Measurements from ENCODE around the gene IRX1.

Gene IRX1

DNA sequence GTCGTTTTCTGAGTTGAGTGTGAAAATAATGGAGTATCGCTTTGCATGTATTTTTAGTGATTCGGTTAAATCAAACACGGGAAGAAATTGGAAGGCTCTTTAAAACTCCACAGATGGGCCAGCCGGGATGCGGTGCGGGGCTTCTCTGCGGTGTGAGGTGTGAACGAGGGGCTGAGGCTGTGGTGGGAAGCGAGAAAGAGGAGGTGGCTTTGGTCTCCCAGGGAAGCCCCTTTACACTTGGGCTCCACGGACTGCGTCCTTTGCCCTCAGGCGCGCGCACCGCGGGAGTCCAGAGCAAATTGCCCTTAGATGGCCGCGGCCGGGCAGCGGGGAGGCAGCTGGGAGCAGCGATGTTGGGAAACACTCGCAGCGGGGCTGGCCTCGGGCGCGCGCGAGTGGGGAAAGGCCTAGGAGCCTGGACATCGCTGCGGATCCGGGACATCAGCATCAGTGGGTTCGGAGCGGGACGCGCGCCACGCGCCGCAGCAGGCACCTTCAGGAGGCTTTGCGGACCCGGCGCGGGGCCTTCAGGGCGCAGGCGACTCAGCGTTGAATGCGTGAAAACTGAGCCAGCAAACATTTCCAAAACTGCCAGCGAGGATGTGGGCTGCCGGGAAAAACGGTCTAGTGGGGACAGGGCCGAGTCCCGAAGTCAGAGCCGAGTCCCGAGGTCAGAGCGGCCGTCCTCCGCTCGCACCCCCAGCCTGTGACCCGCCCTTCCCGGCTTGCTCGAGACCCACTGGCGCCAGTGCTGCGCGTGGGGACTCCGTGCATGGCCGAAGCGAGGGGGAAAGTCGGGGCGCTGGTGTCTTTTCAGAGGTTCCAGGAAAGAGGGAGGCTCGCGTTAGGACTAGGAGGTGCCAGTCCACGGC, 6.5 kb downstream of the IRX1 start:
- H3K9me3 ChIP-seq (ENCODE audit: insufficient read depth, low read depth, low read length), result no peaks in the 10 kb centered on the region
- no peak overlapping the region for H3K27ac ChIP-seq (ENCODE audit: low read length)
- H3K9ac ChIP-seq (ENCODE audit: low read depth, low read length), result no peak overlapping the region
- H3K27me3 ChIP-seq (ENCODE audit: insufficient read depth, low read length), result peaks cover 100% of the 10 kb centered on the region
- peak overlapping the region; percentile 45; the same call in 1 of the 2 replicates for H3K4me3 ChIP-seq (ENCODE audit: low read length)
- H3K4me1 ChIP-seq (ENCODE audit: insufficient read depth, low read length), result peaks cover 9% of the 10 kb centered on the region; the same call in 1 of the 2 replicates
- no peaks in the 10 kb centered on the region for H3K36me3 ChIP-seq (ENCODE audit: insufficient read depth, low read depth, low read length)

DNA sequence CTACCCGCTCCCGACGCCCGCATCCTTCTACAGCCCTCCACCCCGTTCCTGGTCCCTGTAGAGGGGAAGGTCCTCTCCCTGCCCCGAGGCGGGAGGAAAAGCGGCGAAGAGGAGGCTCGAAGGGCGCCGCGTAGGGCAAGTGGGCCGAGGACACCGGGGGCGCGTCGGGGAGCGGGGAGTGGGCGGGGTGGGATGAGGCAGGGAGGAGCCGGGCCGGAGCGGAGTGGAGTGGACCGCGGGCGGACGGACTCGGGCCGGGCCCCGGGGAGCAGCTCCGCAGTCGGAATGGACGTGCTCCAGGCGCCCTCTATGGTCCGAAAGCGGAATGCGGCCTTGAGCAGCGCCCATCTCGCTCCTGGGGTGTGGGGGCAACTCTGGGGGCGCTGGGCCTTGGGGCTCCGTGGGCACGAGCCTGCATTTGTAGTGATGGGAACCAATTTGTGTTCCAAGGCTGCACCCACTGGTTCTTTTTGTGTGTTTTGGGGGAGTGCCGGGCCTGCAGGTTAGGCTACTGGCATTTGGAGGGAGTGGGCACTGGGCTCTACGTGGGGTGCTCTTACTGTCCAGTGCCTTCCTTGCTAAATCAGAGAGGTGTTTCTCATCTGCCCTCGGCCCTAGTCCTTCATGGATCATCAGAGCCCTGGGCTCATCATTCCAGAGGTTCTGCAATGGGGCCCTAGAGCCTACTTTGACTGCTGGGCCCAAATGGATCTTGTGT, 7.3 kb downstream of the IRX1 start:
- H3K4me3 ChIP-seq (ENCODE audit: low read length), result peak overlapping the region; percentile 45; the same call in 1 of the 2 replicates
- H3K9ac ChIP-seq (ENCODE audit: low read depth, low read length), result no peak overlapping the region
- no peaks in the 10 kb centered on the region for H3K36me3 ChIP-seq (ENCODE audit: insufficient read depth, low read depth, low read length)
- no peak overlapping the region for H3K27ac ChIP-seq (ENCODE audit: low read length)
- H3K4me1 ChIP-seq (ENCODE audit: insufficient read depth, low read length), result peaks cover 9% of the 10 kb centered on the region; the same call in 1 of the 2 replicates
- peaks cover 100% of the 10 kb centered on the region for H3K27me3 ChIP-seq (ENCODE audit: insufficient read depth, low read length)
- H3K9me3 ChIP-seq (ENCODE audit: insufficient read depth, low read depth, low read length), result no peaks in the 10 kb centered on the region

- no peak overlapping the region for H3K9ac ChIP-seq (ENCODE audit: low read depth, low read length)
- H3K4me1 ChIP-seq (ENCODE audit: insufficient read depth, low read length), result peaks cover 3% of the 10 kb centered on the region; the same call in 1 of the 2 replicates
- peaks cover 91% of the 10 kb centered on the region for H3K27me3 ChIP-seq (ENCODE audit: insufficient read depth, low read length)
- no peak overlapping the region for H3K27ac ChIP-seq (ENCODE audit: low read length)
- no peaks in the 10 kb centered on the region for H3K9me3 ChIP-seq (ENCODE audit: insufficient read depth, low read depth, low read length)
- no peaks in the 10 kb centered on the region for H3K36me3 ChIP-seq (ENCODE audit: insufficient read depth, low read depth, low read length)
- no peak overlapping the region for H3K4me3 ChIP-seq (ENCODE audit: low read length)
Measured at GRCh38 chr5:3604501-3604900, 8.9 kb downstream of the IRX1 start.

GRCh38 chr5:3605298-3606010, 9.8 kb downstream of the IRX1 start:
- no peak overlapping the region for H3K27ac ChIP-seq (ENCODE audit: low read length)
- H3K27me3 ChIP-seq (ENCODE audit: insufficient read depth, low read length), result peaks cover 81% of the 10 kb centered on the region
- H3K9ac ChIP-seq (ENCODE audit: low read depth, low read length), result no peak overlapping the region
- peaks cover 3% of the 10 kb centered on the region; the same call in 1 of the 2 replicates for H3K4me1 ChIP-seq (ENCODE audit: insufficient read depth, low read length)
- H3K9me3 ChIP-seq (ENCODE audit: insufficient read depth, low read depth, low read length), result no peaks in the 10 kb centered on the region
- no peaks in the 10 kb centered on the region for H3K36me3 ChIP-seq (ENCODE audit: insufficient read depth, low read depth, low read length)
- peak overlapping the region; percentile 67; the same call in 1 of the 2 replicates for H3K4me3 ChIP-seq (ENCODE audit: low read length)

GRCh38 chr5:3606121-3606831, 10.6 kb downstream of the IRX1 start:
- peaks cover 73% of the 10 kb centered on the region for H3K27me3 ChIP-seq (ENCODE audit: insufficient read depth, low read length)
- no peaks in the 10 kb centered on the region for H3K36me3 ChIP-seq (ENCODE audit: insufficient read depth, low read depth, low read length)
- no peak overlapping the region for H3K27ac ChIP-seq (ENCODE audit: low read length)
- H3K9ac ChIP-seq (ENCODE audit: low read depth, low read length), result no peak overlapping the region
- H3K9me3 ChIP-seq (ENCODE audit: insufficient read depth, low read depth, low read length), result no peaks in the 10 kb centered on the region
- H3K4me1 ChIP-seq (ENCODE audit: insufficient read depth, low read length), result peaks cover 2% of the 10 kb centered on the region; the same call in 1 of the 2 replicates
- H3K4me3 ChIP-seq (ENCODE audit: low read length), result peak overlapping the region; percentile 67

GRCh38 chr5:3607541-3608181, 12.0 kb downstream of the IRX1 start:
- Histone ChIP-seq H3K4me1 (ENCODE audit: insufficient read depth, low read length) (no peaks in the 10 kb centered on the region), H3K9me3 (ENCODE audit: insufficient read depth, low read depth, low read length) (no peaks in the 10 kb centered on the region), H3K36me3 (ENCODE audit: insufficient read depth, low read depth, low read length) (no peaks in the 10 kb centered on the region), H3K27ac (ENCODE audit: low read length) (no peak overlapping the region), H3K9ac (ENCODE audit: low read depth, low read length) (no peak overlapping the region), H3K4me3 (ENCODE audit: low read length) (no peak overlapping the region), H3K27me3 (ENCODE audit: insufficient read depth, low read length) (peaks cover 59% of the 10 kb centered on the region)

GRCh38 chr5:3609120-3609681, 13.6 kb downstream of the IRX1 start:
- H3K9me3 ChIP-seq (ENCODE audit: insufficient read depth, low read depth, low read length), result no peaks in the 10 kb centered on the region
- peaks cover 44% of the 10 kb centered on the region for H3K27me3 ChIP-seq (ENCODE audit: insufficient read depth, low read length)
- no peaks in the 10 kb centered on the region for H3K36me3 ChIP-seq (ENCODE audit: insufficient read depth, low read depth, low read length)
- no peaks in the 10 kb centered on the region for H3K4me1 ChIP-seq (ENCODE audit: insufficient read depth, low read length)
- no peak overlapping the region for H3K4me3 ChIP-seq (ENCODE audit: low read length)
- no peak overlapping the region for H3K27ac ChIP-seq (ENCODE audit: low read length)
- no peak overlapping the region for H3K9ac ChIP-seq (ENCODE audit: low read depth, low read length)

DNA sequence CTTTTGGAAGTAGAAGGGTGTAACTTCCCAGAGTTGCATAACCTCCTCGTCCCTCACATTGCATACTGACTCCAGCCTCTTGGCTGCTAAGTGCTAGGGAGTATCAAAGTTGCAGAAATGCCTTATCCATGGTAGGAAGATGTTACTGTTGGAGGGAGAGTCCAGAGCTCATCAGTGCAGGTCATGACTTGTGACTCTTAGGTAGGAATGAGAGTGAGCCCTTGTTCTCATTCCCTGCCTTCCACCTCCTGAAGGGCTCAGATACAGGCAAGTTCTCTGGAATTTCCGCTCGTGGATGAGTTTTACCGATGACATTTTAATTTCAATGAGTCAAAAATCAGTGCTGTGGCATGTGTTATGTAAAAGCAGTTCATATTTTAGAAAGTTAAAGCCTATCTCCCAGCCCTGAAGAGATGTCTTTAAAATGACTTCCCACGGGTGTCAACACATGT, 17.0 kb downstream of the IRX1 start:
- no peaks in the 10 kb centered on the region for H3K36me3 ChIP-seq (ENCODE audit: insufficient read depth, low read depth, low read length)
- H3K9ac ChIP-seq (ENCODE audit: low read depth, low read length), result no peak overlapping the region
- no peak overlapping the region for H3K4me3 ChIP-seq (ENCODE audit: low read length)
- H3K27ac ChIP-seq (ENCODE audit: low read length), result no peak overlapping the region
- H3K27me3 ChIP-seq (ENCODE audit: insufficient read depth, low read length), result peaks cover 9% of the 10 kb centered on the region
- no peaks in the 10 kb centered on the region for H3K4me1 ChIP-seq (ENCODE audit: insufficient read depth, low read length)
- H3K9me3 ChIP-seq (ENCODE audit: insufficient read depth, low read depth, low read length), result no peaks in the 10 kb centered on the region

GRCh38 chr5:3613726-3614125, 18.1 kb downstream of the IRX1 start:
- Histone ChIP-seq H3K27me3 (ENCODE audit: insufficient read depth, low read length) (no peaks in the 10 kb centered on the region), H3K36me3 (ENCODE audit: insufficient read depth, low read depth, low read length) (no peaks in the 10 kb centered on the region), H3K9ac (ENCODE audit: low read depth, low read length) (no peak overlapping the region), H3K9me3 (ENCODE audit: insufficient read depth, low read depth, low read length) (no peaks in the 10 kb centered on the region), H3K4me1 (ENCODE audit: insufficient read depth, low read length) (no peaks in the 10 kb centered on the region), H3K4me3 (ENCODE audit: low read length) (no peak overlapping the region), H3K27ac (ENCODE audit: low read length) (no peak overlapping the region)

DNA sequence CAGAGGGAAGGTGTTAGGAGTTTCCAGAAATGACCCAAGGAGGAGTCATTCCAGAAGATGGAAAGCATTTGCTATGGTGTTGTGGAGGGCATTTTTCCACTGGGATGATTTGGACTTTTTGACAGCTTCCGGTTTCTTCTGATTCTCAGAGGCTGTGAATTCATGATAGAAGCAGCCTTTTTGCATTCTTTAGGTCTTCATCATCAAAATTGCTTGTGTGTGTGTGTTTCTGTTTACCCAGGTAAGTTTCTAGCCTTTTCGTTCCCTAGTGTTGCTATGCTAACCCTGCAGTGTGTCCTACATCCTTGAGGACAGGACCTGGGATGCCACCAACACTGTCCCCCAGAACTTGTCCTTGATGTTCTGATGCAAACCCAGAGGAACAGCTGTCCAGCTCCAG, 19.6 kb downstream of the IRX1 start:
- Histone ChIP-seq H3K4me1 (ENCODE audit: insufficient read depth, low read length) (no peaks in the 10 kb centered on the region), H3K27me3 (ENCODE audit: insufficient read depth, low read length) (no peaks in the 10 kb centered on the region), H3K9me3 (ENCODE audit: insufficient read depth, low read depth, low read length) (no peaks in the 10 kb centered on the region), H3K4me3 (ENCODE audit: low read length) (no peak overlapping the region), H3K9ac (ENCODE audit: low read depth, low read length) (no peak overlapping the region), H3K27ac (ENCODE audit: low read length) (no peak overlapping the region), H3K36me3 (ENCODE audit: insufficient read depth, low read depth, low read length) (no peaks in the 10 kb centered on the region)

All from iPS-20b (cell line).